Natural killer cell (primary cell): ENCODE data around the gene BNC1. TPM values are rescaled to one million over a fixed set of nuclear protein-coding genes. Genes with fewer than 3 reads are reported as not detected.

Experiments used
- ATAC-seq, 3 donors: fragments of 150-1000 bp in 2 of 3; fragments of 200-7000 bp in 1 of 3; cut with Tn5 transposase; 1 replicate in 1 of 3; 2 replicates in 2 of 3; pipeline ENCODE4 v1.10.0; 2021; ENCODE audit warnings: mild to moderate bottlenecking in 2 of 3, moderate library complexity in 2 of 3
- DNase-seq, 2 donors: peaks; one replicate each; pipeline versions ENCODE4 v3.0.0 to v3.0.0-alpha.2; 2013 to 2021; ENCODE audit warnings: mixed read lengths in 1 of 2
- H3K27ac ChIP-seq: one replicate; pipeline ENCODE4 v1.5.1; 2013; ENCODE audit warnings: mild to moderate bottlenecking, low read length
- H3K27me3 ChIP-seq: one replicate; pipeline ENCODE4 v1.6.1; 2013; ENCODE audit warnings: low read length; ENCODE audit not compliant: control insufficient read depth, insufficient read depth
- H3K36me3 ChIP-seq: one replicate; pipeline ENCODE4 v1.6.1; 2013; ENCODE audit warnings: low read length; ENCODE audit not compliant: control insufficient read depth, insufficient read depth
- H3K4me1 ChIP-seq: one replicate; pipeline ENCODE4 v1.6.1; 2013; ENCODE audit warnings: low read length; ENCODE audit not compliant: control insufficient read depth, insufficient read depth
- H3K4me3 ChIP-seq: one replicate; pipeline ENCODE4 v1.5.1; 2013; ENCODE audit warnings: low read length
- H3K9me3 ChIP-seq: one replicate; pipeline ENCODE4 v1.6.1; 2013; ENCODE audit warnings: low read length; ENCODE audit not compliant: control insufficient read depth, insufficient read depth
- H3K27ac Mint-ChIP-seq, 2 donors: one replicate each; pipeline ENCODE4 v1.8.0; 2022; ENCODE audit warnings: mild to moderate bottlenecking in 2 of 2, mixed read lengths in 2 of 2, moderate library complexity in 1 of 2
- H3K27me3 Mint-ChIP-seq, 2 donors: one replicate each; pipeline ENCODE4 v1.8.0; 2022; ENCODE audit warnings: low read depth in 2 of 2, mixed read lengths in 2 of 2
- H3K36me3 Mint-ChIP-seq: one replicate; pipeline ENCODE4 v1.8.0; 2022; ENCODE audit warnings: mixed read lengths
- H3K4me1 Mint-ChIP-seq, 2 donors: one replicate each; pipeline ENCODE4 v1.8.0; 2022; ENCODE audit warnings: mixed read lengths in 2 of 2
- H3K4me3 Mint-ChIP-seq: one replicate; pipeline ENCODE4 v1.8.0; 2022; ENCODE audit warnings: mild to moderate bottlenecking, moderate library complexity, mixed read lengths
- H3K9me3 Mint-ChIP-seq, 2 donors: one replicate each; pipeline ENCODE4 v1.8.0; 2022; ENCODE audit warnings: mixed read lengths in 2 of 2
- CTCF ChIP-seq: fragments of 200-600 bp; IDR thresholded peaks from one replicate; pipeline ENCODE4 v1.8.0; 2022; ENCODE audit warnings: antibody characterized with exemption
- WGBS: methylation state at CpG from one replicate; pipeline ENCODE4 v1.1.7; 2013; ENCODE audit warnings: missing lambda C conversion rate; ENCODE audit not compliant: insufficient coverage; 5-methylcytosine and 5-hydroxymethylcytosine counted together
- intact Hi-C: fragments of 100-400 bp; cut with micrococcal nuclease; formaldehyde crosslinking; loops from one replicate; pipeline ENCODE4 v1.14.2; 2022
- total RNA-seq, 4 donors: library from RNA; stranded (reverse); fragments of 120-200 nt in 1 of 4; gene quantifications; one replicate each; pipeline versions ENCODE4 v1.2.3 to v1.2.4, GENCODE V29; 2013 to 2022

BNC1 gene
- total RNA-seq, 3 donors from 2014 or later (not counting 1 experiment from before 2014, with no cell fraction given): not detected

- no peak for TF ChIP-seq CTCF
- H3K27me3 Mint-ChIP-seq: peaks cover 31 to 56% of the 10 kb centered on the region in 2 donors
- no peaks in the 10 kb centered on the region for H3K36me3 Mint-ChIP-seq
These were observed 16.4 kb upstream of the BNC1 start for GRCh38 chr15:83300826-83301225.

GRCh38 chr15:83299462-83299861 lies 15.0 kb upstream of the BNC1 start:
- ATAC-seq (no peak), DNase-seq (no peak)
- Mint-ChIP-seq H3K4me3 (no peak overlapping the region), H3K27me3 (peaks cover 22 to 53% of the 10 kb centered on the region in 2 donors), H3K36me3 (no peaks in the 10 kb centered on the region), H3K27ac (no peak overlapping the region), H3K4me1 (no peaks in the 10 kb centered on the region), H3K9me3 (no peaks in the 10 kb centered on the region)
- H3K4me1 ChIP-seq: no peaks in the 10 kb centered on the region
- peaks cover 2% of the 10 kb centered on the region for H3K27me3 ChIP-seq
- intact Hi-C loops: no loop called here
- no peak for TF ChIP-seq CTCF
- no peaks in the 10 kb centered on the region for H3K9me3 ChIP-seq
- 66% methylated on average over 3 of the region's 3 CpGs for WGBS
- no peak overlapping the region for H3K4me3 ChIP-seq
- H3K36me3 ChIP-seq: no peaks in the 10 kb centered on the region
- H3K27ac ChIP-seq: no peak overlapping the region

More at GRCh38 chr15:83300826-83301225, 16.4 kb upstream of the BNC1 start:
- ATAC-seq (no peak), DNase-seq (no peak)
- Mint-ChIP-seq H3K4me1 (no peaks in the 10 kb centered on the region), H3K27ac (no peak overlapping the region), H3K4me3 (no peak overlapping the region), H3K9me3 (no peaks in the 10 kb centered on the region)
- Histone ChIP-seq H3K4me3 (no peak overlapping the region), H3K36me3 (no peaks in the 10 kb centered on the region), H3K4me1 (no peaks in the 10 kb centered on the region), H3K27me3 (peaks cover 7% of the 10 kb centered on the region), H3K9me3 (no peaks in the 10 kb centered on the region), H3K27ac (no peak overlapping the region)
- intact Hi-C loops: no loop called here
- 100% methylated on average over 1 of the region's 1 CpG for WGBS

- no peak for ATAC-seq
- no peak for TF ChIP-seq CTCF
- Mint-ChIP-seq H3K36me3 (no peaks in the 10 kb centered on the region), H3K4me1 (no peaks in the 10 kb centered on the region), H3K4me3 (no peak overlapping the region), H3K27me3 (peaks cover 13 to 42% of the 10 kb centered on the region in 2 donors), H3K27ac (no peak overlapping the region), H3K9me3 (no peaks in the 10 kb centered on the region)
- H3K36me3 ChIP-seq: no peaks in the 10 kb centered on the region
- 88% methylated on average over 6 of the region's 6 CpGs for WGBS
- H3K27me3 ChIP-seq: peaks cover 2% of the 10 kb centered on the region
- H3K4me1 ChIP-seq: no peaks in the 10 kb centered on the region
- H3K4me3 ChIP-seq: no peak overlapping the region
- intact Hi-C loops: no loop called here
- H3K9me3 ChIP-seq: no peaks in the 10 kb centered on the region
- H3K27ac ChIP-seq: no peak overlapping the region
- DNase-seq: no peak
These were observed 11.0 kb upstream of the BNC1 start for GRCh38 chr15:83295417-83295816.

- Histone ChIP-seq H3K4me3 (no peak overlapping the region), H3K4me1 (no peaks in the 10 kb centered on the region), H3K36me3 (no peaks in the 10 kb centered on the region), H3K27ac (no peak overlapping the region), H3K9me3 (no peaks in the 10 kb centered on the region), H3K27me3 (no peaks in the 10 kb centered on the region)
- 75% methylated on average over 1 of the region's 1 CpG for WGBS
- TF ChIP-seq CTCF: no peak
- DNase-seq: no peak
- ATAC-seq: no peak
- Mint-ChIP-seq H3K27ac (no peak overlapping the region), H3K9me3 (no peaks in the 10 kb centered on the region), H3K36me3 (no peaks in the 10 kb centered on the region), H3K27me3 (peaks cover 14 to 51% of the 10 kb centered on the region in 2 donors), H3K4me1 (no peaks in the 10 kb centered on the region), H3K4me3 (no peak overlapping the region)
- intact Hi-C loops: no loop called here
These were observed 8.7 kb upstream of the BNC1 start for GRCh38 chr15:83293201-83293600.
